ENCODE data around the gene GPR26.

GPR26 gene

GRCh38 chr10:123743441-123744223, 77.5 kb downstream of the GPR26 start:
- no peak overlapping the region for H3K9ac ChIP-seq (ENCODE audit: low read length in 5 of 5)
- no peaks in the 10 kb centered on the region for H3K36me3 ChIP-seq (ENCODE audit: control insufficient read depth in 5 of 5, insufficient read depth in 5 of 5, low read length in 5 of 5)
- H3K27me3 ChIP-seq (ENCODE audit: control insufficient read depth in 5 of 5, insufficient read depth in 4 of 5, low read length in 5 of 5), result peaks cover 0 to 13% (median 6%) of the 10 kb centered on the region in 5 donors
- H3K27ac ChIP-seq (ENCODE audit: low read depth, low read length), result no peak overlapping the region
- H3K4me3 ChIP-seq (ENCODE audit: low read depth in 1 of 5, low read length in 5 of 5), result no peak overlapping the region
- no peaks in the 10 kb centered on the region for H3K9me3 ChIP-seq (ENCODE audit: control insufficient read depth in 5 of 5, low read length in 5 of 5)
- peaks cover 0 to 8% (median 0%) of the 10 kb centered on the region in 5 donors for H3K4me1 ChIP-seq (ENCODE audit: control insufficient read depth in 5 of 5, insufficient read depth in 5 of 5, low read length in 5 of 5)

GRCh38 chr10:123744224-123744536, 78.0 kb downstream of the GPR26 start:
- Histone ChIP-seq H3K9ac (ENCODE audit: low read length in 5 of 5) (no peak overlapping the region), H3K4me1 (ENCODE audit: control insufficient read depth in 5 of 5, insufficient read depth in 5 of 5, low read length in 5 of 5) (peaks cover 0 to 8% (median 0%) of the 10 kb centered on the region in 5 donors), H3K9me3 (ENCODE audit: control insufficient read depth in 5 of 5, low read length in 5 of 5) (no peaks in the 10 kb centered on the region), H3K27ac (ENCODE audit: low read depth, low read length) (no peak overlapping the region), H3K36me3 (ENCODE audit: control insufficient read depth in 5 of 5, insufficient read depth in 5 of 5, low read length in 5 of 5) (no peaks in the 10 kb centered on the region), H3K4me3 (ENCODE audit: low read depth in 1 of 5, low read length in 5 of 5) (no peak overlapping the region), H3K27me3 (ENCODE audit: control insufficient read depth in 5 of 5, insufficient read depth in 4 of 5, low read length in 5 of 5) (peaks cover 0 to 13% (median 6%) of the 10 kb centered on the region in 5 donors)

All from subcutaneous abdominal adipose tissue (tissue), 5 donors.